Loucy (cell line): ENCODE measurements around the gene CBX2.

Experiments used
- H2AFZ ChIP-seq: fragments of 200-600 bp; sonication (generic); 2 replicates; pipeline ENCODE4 v1.6.0; 2016; ENCODE audit warnings: antibody characterized with exemption, mild to moderate bottlenecking, low read length, moderate library complexity
- H3F3A ChIP-seq: fragments of 200-600 bp; 2 replicates; pipeline ENCODE4 v1.6.0; 2016; ENCODE audit warnings: antibody characterized with exemption, low read depth, mild to moderate bottlenecking
- H3K27me3 ChIP-seq: fragments of 200-600 bp; sonication (generic); 2 replicates; pipeline ENCODE4 v1.6.1; 2014; ENCODE audit warnings: low read length, mild to moderate bottlenecking; ENCODE audit not compliant: insufficient read depth, poor library complexity, severe bottlenecking
- H3K36me3 ChIP-seq: fragments of 200-600 bp; sonication (generic); 2 replicates; pipeline ENCODE4 v1.6.1; 2016; ENCODE audit warnings: low read length; ENCODE audit not compliant: insufficient read depth
- H3K4me1 ChIP-seq: fragments of 200-600 bp; sonication (generic); 2 replicates; pipeline ENCODE4 v1.5.1; 2014; ENCODE audit warnings: low read length, mild to moderate bottlenecking; ENCODE audit not compliant: insufficient read depth, poor library complexity, severe bottlenecking
- H3K4me2 ChIP-seq: fragments of 200-600 bp; sonication (generic); 2 replicates; pipeline ENCODE4 v1.6.0; 2014; ENCODE audit warnings: antibody characterized with exemption, low read length, low read depth, mild to moderate bottlenecking; ENCODE audit not compliant: poor library complexity, severe bottlenecking
- H3K4me3 ChIP-seq: fragments of 200-600 bp; sonication (generic); 2 replicates; pipeline ENCODE4 v1.5.1; 2014; ENCODE audit warnings: low read length, mild to moderate bottlenecking, mixed read lengths; ENCODE audit not compliant: poor library complexity, severe bottlenecking
- H3K79me2 ChIP-seq: fragments of 200-600 bp; sonication (generic); 2 replicates; pipeline ENCODE4 v1.6.1; 2014; ENCODE audit warnings: low read length; ENCODE audit not compliant: insufficient read depth
- H3K9ac ChIP-seq: fragments of 200-600 bp; sonication (generic); 2 replicates; pipeline ENCODE4 v1.6.0; 2014; ENCODE audit warnings: mild to moderate bottlenecking, low read depth, low read length, moderate library complexity; ENCODE audit not compliant: poor library complexity, severe bottlenecking
- H3K9me2 ChIP-seq: fragments of 200-600 bp; sonication (generic); replicated peaks from 2 replicates; pipeline ENCODE4 v1.6.1; 2016; ENCODE audit warnings: low read depth, low read length, mixed read lengths
- H3K9me3 ChIP-seq: fragments of 200-600 bp; sonication (generic); 2 replicates; pipeline ENCODE4 v1.6.1; 2014; ENCODE audit warnings: mild to moderate bottlenecking, antibody characterized with exemption, low read length, low read depth; ENCODE audit not compliant: insufficient read depth
- H4K20me1 ChIP-seq: fragments of 200-600 bp; sonication (generic); 2 replicates; pipeline ENCODE4 v1.6.0; 2014; ENCODE audit warnings: antibody characterized with exemption, low read length, mild to moderate bottlenecking; ENCODE audit not compliant: insufficient read depth, poor library complexity, severe bottlenecking
- EZH2phosphoT487 ChIP-seq: fragments of 200-600 bp; IDR thresholded peaks from 2 replicates; pipeline ENCODE4 v1.6.1; 2018; ENCODE audit warnings: antibody characterized with exemption, mild to moderate bottlenecking, moderate library complexity, borderline replicate concordance
- TF ChIP-seq, protein P1 (sequence below): fragments of 200-600 bp; sonication (generic); conservative IDR thresholded peaks from 2 replicates; pipeline ENCODE4 v1.5.1; 2014; ENCODE audit warnings: mild to moderate bottlenecking, antibody characterized with exemption, low read length

CBX2 gene

DNA sequence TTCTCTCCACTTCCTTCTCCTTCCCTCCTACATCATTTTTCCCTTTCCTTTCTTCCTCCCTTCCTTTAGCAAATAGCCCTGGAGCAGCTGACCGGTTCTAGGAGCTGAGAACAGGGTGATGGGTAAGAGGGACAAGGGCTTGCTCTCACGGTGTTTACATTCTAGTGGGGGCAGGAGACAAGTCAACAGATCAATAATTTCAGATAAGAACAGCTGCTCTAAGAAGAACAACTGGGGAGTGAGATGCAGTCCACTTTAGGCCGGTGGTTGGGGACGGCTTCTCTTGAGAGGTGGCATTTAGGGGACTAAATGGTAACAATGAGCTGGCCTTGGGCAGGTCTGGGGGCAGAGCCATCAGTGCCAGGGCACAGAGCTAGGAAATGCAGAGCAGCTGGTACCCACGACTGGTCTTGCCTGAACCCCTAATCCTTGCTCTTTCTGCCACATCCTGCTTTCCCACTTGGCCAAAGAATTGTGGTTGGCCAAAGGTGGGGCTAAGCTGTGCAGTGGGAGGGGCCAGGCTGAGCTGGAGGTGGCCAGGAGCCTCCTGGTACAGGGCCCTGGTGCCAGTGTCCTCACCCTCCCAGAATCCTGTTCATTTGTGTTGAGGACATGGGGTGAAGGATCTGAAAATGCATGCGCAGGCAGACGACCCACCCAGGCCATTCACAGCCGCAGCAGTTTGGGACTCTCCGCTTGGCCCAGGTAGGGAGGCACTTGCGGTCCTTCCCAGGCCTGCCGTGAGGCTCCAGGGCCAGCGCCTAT is 43.6 kb downstream of the CBX2 start:
- Histone ChIP-seq H4K20me1 (no peaks in the 10 kb centered on the region), H3K27me3 (no peaks in the 10 kb centered on the region), H3K9me3 (no peaks in the 10 kb centered on the region), H3K9me2 (no peaks in the 10 kb centered on the region), H2AFZ (no peak overlapping the region), H3K4me3 (no peak overlapping the region), H3K4me1 (no peaks in the 10 kb centered on the region), H3K36me3 (no peaks in the 10 kb centered on the region), H3K4me2 (no peak overlapping the region), H3K79me2 (no peaks in the 10 kb centered on the region), H3F3A (no peaks in the 10 kb centered on the region), H3K9ac (no peak overlapping the region)
- TF ChIP-seq, protein P1, sequence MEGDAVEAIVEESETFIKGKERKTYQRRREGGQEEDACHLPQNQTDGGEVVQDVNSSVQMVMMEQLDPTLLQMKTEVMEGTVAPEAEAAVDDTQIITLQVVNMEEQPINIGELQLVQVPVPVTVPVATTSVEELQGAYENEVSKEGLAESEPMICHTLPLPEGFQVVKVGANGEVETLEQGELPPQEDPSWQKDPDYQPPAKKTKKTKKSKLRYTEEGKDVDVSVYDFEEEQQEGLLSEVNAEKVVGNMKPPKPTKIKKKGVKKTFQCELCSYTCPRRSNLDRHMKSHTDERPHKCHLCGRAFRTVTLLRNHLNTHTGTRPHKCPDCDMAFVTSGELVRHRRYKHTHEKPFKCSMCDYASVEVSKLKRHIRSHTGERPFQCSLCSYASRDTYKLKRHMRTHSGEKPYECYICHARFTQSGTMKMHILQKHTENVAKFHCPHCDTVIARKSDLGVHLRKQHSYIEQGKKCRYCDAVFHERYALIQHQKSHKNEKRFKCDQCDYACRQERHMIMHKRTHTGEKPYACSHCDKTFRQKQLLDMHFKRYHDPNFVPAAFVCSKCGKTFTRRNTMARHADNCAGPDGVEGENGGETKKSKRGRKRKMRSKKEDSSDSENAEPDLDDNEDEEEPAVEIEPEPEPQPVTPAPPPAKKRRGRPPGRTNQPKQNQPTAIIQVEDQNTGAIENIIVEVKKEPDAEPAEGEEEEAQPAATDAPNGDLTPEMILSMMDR = no peak
- TF ChIP-seq EZH2phosphoT487 = no peak

DNA sequence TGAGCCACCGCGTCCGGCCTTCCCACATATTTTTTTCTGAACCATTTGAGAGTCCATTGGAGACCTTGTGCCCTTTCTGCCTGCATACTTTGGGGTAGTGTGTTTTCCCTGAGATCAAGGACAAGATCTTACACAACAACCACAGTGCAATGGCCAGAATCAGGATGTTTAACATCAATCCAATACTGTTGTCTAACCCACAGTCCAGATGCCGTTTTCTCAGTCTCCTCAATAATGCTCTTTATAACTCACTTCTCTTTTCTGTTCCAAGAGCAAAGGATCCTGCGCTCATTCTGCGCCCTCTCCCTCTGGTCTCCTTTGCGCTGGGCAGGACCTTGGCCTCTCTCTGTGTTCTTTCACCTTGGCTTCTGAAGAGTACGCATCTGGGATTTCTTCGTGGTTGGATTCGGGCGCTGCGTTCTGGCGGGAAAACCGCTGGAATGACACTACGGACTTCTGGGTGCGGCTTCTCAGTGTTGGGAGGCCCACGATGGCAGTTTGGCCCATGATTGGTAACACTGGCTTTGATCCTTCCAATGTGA is 44.7 kb downstream of the CBX2 start:
- TF ChIP-seq, protein P1 = no peak
- TF ChIP-seq EZH2phosphoT487 = no peak
- Histone ChIP-seq H2AFZ (no peak overlapping the region), H3K79me2 (no peaks in the 10 kb centered on the region), H3K27me3 (no peaks in the 10 kb centered on the region), H3F3A (no peaks in the 10 kb centered on the region), H4K20me1 (no peaks in the 10 kb centered on the region), H3K9me3 (no peaks in the 10 kb centered on the region), H3K4me1 (no peaks in the 10 kb centered on the region), H3K4me3 (no peak overlapping the region), H3K9me2 (no peaks in the 10 kb centered on the region), H3K9ac (no peak overlapping the region), H3K4me2 (no peak overlapping the region), H3K36me3 (no peaks in the 10 kb centered on the region)

DNA sequence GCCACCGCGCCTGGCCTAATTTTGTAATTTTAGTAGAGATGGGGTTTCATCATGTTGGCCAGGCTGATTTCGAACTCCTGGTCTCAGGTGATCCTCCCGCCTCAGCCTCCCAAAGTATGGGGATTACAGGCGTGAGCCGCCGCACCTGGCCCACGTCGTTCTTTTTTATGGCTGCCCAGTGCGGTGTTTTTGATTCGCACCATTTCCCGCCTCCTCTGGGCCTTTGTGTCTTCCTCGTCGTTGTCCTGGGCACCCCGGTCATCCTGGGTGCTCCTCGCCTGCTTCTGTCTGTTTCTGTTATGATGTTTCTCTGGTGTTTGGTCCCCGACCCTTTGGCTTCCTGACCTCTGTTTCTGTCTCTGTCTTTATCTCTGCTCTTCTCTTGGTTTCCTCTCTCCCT is 46.3 kb downstream of the CBX2 start:
- H3K9me3 ChIP-seq = no peaks in the 10 kb centered on the region
- peaks cover 12% of the 10 kb centered on the region for H3K4me1 ChIP-seq
- no peak overlapping the region for H3K4me3 ChIP-seq
- H3K9me2 ChIP-seq = no peaks in the 10 kb centered on the region
- no peaks in the 10 kb centered on the region for H3F3A ChIP-seq
- TF ChIP-seq, protein P1 = no peak
- TF ChIP-seq EZH2phosphoT487 = no peak
- H3K36me3 ChIP-seq = no peaks in the 10 kb centered on the region
- no peak overlapping the region for H3K9ac ChIP-seq
- H3K79me2 ChIP-seq = no peaks in the 10 kb centered on the region
- no peaks in the 10 kb centered on the region for H3K27me3 ChIP-seq
- H4K20me1 ChIP-seq = no peaks in the 10 kb centered on the region
- no peak overlapping the region for H3K4me2 ChIP-seq
- H2AFZ ChIP-seq = no peak overlapping the region
